Islet precursor cell (in vitro differentiated cells): ENCODE data around the gene TCIRG1.

Source experiments
- DNase-seq: peaks from one replicate; pipeline ENCODE4 v3.0.0-alpha.2; 2018

Gene TCIRG1

GRCh38 chr11:68053117-68053516, 14.3 kb downstream of the TCIRG1 start:
- peak; percentile 57 for DNase-seq

GRCh38 chr11:68053981-68054812, 15.4 kb downstream of the TCIRG1 start:
- DNase-seq, result no peak

GRCh38 chr11:68056317-68057285, 17.8 kb downstream of the TCIRG1 start:
- no peak for DNase-seq

GRCh38 chr11:68057807-68058206, 19.0 kb downstream of the TCIRG1 start:
- DNase-seq, result no peak

- DNase-seq, result no peak
Observed at GRCh38 chr11:68061508-68061907, 22.7 kb downstream of the TCIRG1 start.

- no peak for DNase-seq
Observed at GRCh38 chr11:68064926-68065325, 26.1 kb downstream of the TCIRG1 start.

GRCh38 chr11:68065841-68066240, 27.0 kb downstream of the TCIRG1 start:
- no peak for DNase-seq

GRCh38 chr11:68066742-68067141, 27.9 kb downstream of the TCIRG1 start:
- no peak for DNase-seq

- DNase-seq, result no peak
Observed at GRCh38 chr11:68067991-68068390, 29.2 kb downstream of the TCIRG1 start.

- no peak for DNase-seq
Observed at GRCh38 chr11:68071281-68072048, 32.6 kb downstream of the TCIRG1 start.

- no peak for DNase-seq
Observed at GRCh38 chr11:68074584-68075352, 35.9 kb downstream of the TCIRG1 start.

- DNase-seq, result no peak
Observed at GRCh38 chr11:68076371-68077042, 37.7 kb downstream of the TCIRG1 start.

GRCh38 chr11:68077617-68078582, 39.1 kb downstream of the TCIRG1 start:
- DNase-seq, result no peak

- DNase-seq, result no peak
Observed at GRCh38 chr11:68080860-68081259, 42.0 kb downstream of the TCIRG1 start.

- no peak for DNase-seq
Observed at GRCh38 chr11:68081691-68082090, 42.9 kb downstream of the TCIRG1 start.

GRCh38 chr11:68082481-68082880, 43.7 kb downstream of the TCIRG1 start:
- no peak for DNase-seq

- DNase-seq, result no peak
Observed at GRCh38 chr11:68083517-68083916, 44.7 kb downstream of the TCIRG1 start.

- no peak for DNase-seq
Observed at GRCh38 chr11:68089679-68090078, 50.9 kb downstream of the TCIRG1 start.

- no peak for DNase-seq
Observed at GRCh38 chr11:68090287-68090686, 51.5 kb downstream of the TCIRG1 start.

- DNase-seq, result no peak
Observed at GRCh38 chr11:68090706-68091105, 51.9 kb downstream of the TCIRG1 start.
